Stomach (tissue), 4 donors: ENCODE results near the gene DNAJC28.

ENCODE experiments used
- CTCF ChIP-seq, 7 experiments: fragments of 450-650 bp in 4 of 7; fragments of 200-600 bp in 3 of 7; sonication (generic) in 3 of 7; IDR thresholded peaks; one replicate each; pipeline ENCODE4 v1.5.1; 2016 to 2019; ENCODE audit warnings: antibody characterized with exemption in 7 of 7, control low read depth in 2 of 7, mild to moderate bottlenecking in 1 of 7
- EP300 ChIP-seq: sonication (generic); formaldehyde crosslinking; IDR thresholded peaks from one replicate; pipeline ENCODE4 v1.6.1; 2017; ENCODE audit warnings: antibody characterized with exemption
- POLR2A ChIP-seq, 4 donors: fragments of 450-650 bp; IDR thresholded peaks; one replicate each; pipeline ENCODE4 v1.6.1; 2016; ENCODE audit warnings: antibody characterized with exemption in 4 of 4, control low read depth in 2 of 4, mild to moderate bottlenecking in 1 of 4, moderate library complexity in 1 of 4

GRCh38 chr21:33539616-33540015 lies 48.1 kb upstream of the DNAJC28 start:
- TF ChIP-seq CTCF (IDR thresholded peaks at IDR 0.05) (no peak), EP300 (no peak), POLR2A (IDR thresholded peaks at IDR 0.05) (no peak)
